ENCODE data around the gene OR1Q1. TPM values are rescaled to one million over a fixed set of nuclear protein-coding genes. Genes with fewer than 3 reads are reported as not detected.
"Not testable (repeated sequence)": the region's sequence is repeated elsewhere in the genome, so short reads cannot be mapped to it uniquely, and the experiment has no call there.

OR1Q1 gene, protein sequence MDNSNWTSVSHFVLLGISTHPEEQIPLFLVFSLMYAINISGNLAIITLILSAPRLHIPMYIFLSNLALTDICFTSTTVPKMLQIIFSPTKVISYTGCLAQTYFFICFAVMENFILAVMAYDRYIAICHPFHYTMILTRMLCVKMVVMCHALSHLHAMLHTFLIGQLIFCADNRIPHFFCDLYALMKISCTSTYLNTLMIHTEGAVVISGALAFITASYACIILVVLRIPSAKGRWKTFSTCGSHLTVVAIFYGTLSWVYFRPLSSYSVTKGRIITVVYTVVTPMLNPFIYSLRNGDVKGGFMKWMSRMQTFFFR
- not detected for polyA plus RNA-seq (ENCODE audit: insufficient read length in 3 of 3)

DNA sequence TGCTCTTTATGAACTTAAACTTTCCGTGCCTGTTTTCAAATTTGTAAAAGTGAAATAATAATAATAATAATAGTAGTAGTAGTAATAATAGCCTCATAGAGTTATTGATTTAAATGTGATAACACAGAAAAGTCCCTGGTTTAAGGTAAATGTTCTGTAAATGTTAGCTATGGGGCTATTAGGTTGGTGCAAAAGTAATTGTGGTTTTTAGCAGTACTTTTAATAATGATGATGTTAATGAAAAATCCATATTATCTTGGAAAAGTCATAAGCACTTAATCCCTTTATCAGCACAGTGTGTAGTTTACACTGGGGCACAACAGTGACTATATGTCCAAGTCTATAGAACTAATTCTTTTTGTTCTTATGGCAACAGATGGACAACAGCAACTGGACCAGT lies at the start of gene OR1Q1:
Gene OR1Q1 (plus strand): TSS at position 377 of the 400 bp plus-strand sequence. CDS start 0 bp downstream, at position 377.
- no peak for DNase-seq (ENCODE audit: low read depth in 3 of 3, low spot score in 2 of 3)

DNA sequence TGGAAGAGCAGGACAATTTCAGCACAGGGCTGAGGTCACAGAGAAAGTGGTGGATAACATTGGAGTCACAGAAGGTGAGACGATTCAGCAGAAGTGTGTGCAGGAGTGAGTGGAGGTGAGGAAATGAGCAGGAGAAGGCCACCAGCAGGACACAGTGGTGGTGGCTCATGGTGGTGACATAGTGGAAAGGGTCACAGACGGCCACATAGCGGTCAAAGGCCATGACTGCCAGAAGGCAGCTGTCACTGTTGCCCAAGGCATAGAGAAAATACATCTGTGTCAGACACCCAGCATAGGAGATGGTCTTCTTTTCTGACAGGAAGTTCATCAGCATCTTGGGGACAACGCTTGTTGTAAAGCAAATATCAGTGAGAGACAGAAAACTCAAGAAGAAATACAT lies 46.6 kb upstream of the OR1Q1 start:
- DNase-seq (ENCODE audit: low read depth in 3 of 3, low spot score in 2 of 3), result no peak

DNA sequence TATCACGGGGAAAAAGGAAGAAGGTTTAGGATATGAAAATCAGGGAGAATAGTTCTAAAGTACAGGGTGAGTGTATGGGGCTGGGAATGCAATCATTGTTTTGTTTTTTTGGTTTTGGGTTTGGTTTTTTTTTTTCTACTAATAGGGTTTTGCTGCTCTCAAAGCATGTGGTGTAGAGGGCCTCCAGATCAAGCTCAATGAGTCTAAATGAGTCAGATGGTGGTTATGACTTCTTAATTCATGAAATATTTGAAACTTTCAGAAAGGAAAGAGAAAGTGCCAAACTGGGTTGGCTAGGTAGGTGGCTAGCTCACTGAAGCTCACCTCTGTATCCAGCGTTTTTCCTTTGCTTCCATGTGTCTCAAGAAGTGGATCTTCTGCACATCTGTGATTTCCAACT lies 42.1 kb upstream of the OR1Q1 start:
- no peak for DNase-seq (ENCODE audit: low read depth in 3 of 3, low spot score in 2 of 3)

DNA sequence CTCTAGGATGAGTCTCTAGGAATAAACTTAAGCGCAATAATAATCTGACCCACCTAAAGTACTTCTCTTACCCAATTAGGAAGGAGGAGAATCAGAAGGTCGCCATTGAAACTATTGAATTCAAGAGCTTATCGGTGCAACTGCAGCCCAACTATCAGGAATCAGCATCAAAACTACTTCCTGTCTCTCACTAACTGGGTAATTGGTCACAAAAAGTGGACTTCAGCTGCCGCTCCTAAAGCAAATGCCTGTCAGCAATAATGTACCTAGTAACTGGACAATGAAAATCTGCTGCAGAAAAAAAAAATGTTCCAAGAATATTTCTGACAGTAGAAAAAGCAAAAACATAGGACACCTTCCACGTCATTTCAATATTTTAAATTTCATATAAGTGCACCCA lies 34.7 kb upstream of the OR1Q1 start:
- DNase-seq (ENCODE audit: low read depth in 3 of 3, low spot score in 2 of 3), result no peak

DNA sequence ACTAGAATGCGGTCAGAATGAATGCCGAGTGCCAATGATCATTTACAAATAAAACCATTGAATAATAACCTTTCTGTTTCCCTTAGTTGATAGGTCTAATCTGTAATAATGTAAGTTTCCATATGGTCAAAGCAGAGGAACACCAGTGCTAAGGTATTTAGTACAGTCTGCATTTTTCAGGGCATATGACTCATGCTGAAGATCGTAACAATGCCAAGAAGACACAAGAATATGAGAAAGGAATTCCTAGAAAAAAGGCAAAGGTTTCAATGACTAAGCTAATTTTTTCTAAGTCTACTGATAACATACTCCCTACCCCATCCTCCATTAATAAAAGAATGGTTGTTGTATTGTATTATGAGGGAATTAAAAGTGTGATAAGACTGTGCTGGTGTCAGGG lies 34.2 kb upstream of the OR1Q1 start:
- DNase-seq (ENCODE audit: low read depth in 3 of 3, low spot score in 2 of 3), result no peak

DNA sequence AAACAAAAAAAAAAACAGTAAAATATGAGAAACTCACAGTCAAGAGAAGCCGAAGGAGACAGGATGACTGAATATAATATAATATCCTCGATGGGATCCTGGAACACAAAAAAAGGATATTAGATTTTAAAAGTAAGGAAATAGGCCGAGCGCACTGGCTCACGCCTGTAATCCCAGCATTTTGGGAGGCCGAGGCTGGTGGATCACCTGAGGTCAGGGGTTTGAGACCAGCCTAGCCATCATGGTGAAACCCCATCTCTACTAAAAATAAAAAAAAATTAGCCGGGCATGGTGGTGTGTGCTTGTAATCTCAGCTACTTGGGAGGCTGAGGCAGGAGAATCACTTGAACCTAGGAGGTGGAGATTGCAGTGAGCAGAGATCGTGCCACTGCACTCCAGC lies 31.3 kb upstream of the OR1Q1 start, which contains the start of gene OR1L8:
Gene OR1L8 (minus strand): TSS at position 101 of the 400 bp plus-strand sequence. CDS start 14,907 bp downstream, outside the sequence.
- DNase-seq (ENCODE audit: low read depth in 3 of 3, low spot score in 2 of 3), result not testable (repeated sequence)

DNA sequence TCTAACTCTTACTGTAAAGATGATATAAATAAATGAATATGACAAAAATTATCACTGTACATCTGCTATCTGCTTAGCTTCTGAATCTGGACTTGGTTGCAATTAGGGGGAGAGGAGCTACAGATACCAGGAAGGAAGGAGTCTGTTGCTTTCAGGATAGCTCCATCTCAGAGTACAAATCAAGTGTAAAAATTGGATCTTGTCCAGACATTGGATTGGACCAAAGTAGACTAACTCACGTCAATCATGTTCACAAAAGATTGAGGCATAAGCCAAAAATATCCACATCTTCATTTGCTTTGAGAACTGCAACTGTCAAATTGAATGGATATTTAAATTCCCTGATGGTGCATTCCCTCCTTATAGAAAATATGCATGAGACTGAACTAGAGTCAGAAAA lies 8.8 kb upstream of the OR1Q1 start:
- DNase-seq (ENCODE audit: low read depth in 3 of 3, low spot score in 2 of 3), result no peak

DNA sequence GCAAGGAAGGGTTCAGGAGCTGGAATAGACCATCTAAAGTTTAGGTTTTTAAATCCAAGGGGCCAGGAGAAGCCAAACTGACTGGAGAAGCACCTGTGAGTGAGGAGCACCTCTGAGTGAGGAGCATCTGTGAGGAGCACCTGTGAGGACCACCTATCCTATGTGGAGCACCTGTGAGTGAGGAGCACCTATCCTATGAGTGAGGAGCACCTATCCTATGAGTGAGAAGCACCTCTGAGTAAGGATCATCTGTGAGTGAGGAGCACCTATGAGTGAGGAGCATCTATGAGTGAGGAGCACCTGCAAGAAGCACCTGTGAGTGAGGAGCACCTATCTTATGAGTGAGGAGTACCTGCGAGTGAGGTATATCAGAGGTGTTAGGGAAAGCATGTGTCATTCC lies 8.0 kb upstream of the OR1Q1 start:
- DNase-seq (ENCODE audit: low read depth in 3 of 3, low spot score in 2 of 3), result no peak

DNA sequence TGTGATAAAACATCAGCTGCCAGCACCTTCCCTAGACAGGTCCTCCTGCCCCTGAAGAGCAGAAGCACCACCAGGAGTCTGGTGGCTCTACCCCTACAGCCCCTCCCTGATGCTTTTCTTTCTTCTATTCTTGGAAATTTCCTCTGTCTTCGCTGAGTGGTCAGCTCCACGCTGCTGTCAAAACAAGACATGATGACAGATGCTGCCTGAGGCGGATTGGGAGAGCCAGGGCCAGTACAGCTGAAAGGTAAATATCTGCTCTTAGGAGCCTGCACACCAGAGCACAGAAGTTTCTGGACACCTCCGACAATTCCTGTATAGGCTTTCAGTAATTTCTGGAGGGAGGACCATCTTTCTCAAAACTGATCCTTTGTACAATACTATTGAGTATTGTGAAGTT lies 4.7 kb upstream of the OR1Q1 start:
- DNase-seq (ENCODE audit: low read depth in 3 of 3, low spot score in 2 of 3), result no peak

DNA sequence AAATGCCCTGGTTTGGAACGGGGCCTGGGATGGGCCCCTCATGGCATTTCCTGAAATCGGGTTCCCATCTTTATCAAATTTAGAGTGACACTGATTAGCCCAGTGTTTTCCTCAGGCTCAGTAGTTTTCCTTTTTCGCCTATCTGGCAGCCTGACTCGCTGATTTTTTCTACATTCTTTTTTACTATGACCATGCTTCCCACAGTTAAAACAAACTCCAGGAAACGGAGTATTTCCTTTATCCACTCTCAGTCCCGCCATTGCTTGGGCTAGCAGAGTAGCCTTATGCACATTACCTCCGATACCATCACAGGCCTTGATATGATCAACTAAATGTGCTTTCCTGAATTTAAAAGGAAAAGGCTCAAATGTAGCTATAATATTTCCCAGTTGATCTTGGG lies 5.5 kb downstream of the OR1Q1 start:
- DNase-seq (ENCODE audit: low read depth in 3 of 3, low spot score in 2 of 3), result no peak

DNA sequence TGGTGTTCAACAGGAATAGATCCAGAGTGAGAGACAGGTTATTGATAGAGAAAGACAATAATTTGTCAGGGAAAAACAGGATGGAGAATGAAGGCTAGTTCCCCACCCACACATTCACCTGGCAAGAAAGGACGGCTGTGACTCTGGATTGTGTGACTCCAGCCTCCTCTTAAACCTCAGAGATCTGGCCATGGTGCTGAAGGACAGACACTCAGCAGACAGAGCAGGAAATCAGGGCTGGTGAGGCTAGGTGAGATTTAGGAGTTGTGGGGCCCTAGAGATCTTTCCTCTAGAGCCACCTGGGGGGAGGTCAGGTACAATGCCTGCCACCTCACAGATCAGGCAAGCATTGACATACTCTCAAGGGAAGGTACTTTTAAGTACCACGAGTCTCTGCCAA lies 27.7 kb downstream of the OR1Q1 start:
- no peak for DNase-seq (ENCODE audit: low read depth in 3 of 3, low spot score in 2 of 3)

DNA sequence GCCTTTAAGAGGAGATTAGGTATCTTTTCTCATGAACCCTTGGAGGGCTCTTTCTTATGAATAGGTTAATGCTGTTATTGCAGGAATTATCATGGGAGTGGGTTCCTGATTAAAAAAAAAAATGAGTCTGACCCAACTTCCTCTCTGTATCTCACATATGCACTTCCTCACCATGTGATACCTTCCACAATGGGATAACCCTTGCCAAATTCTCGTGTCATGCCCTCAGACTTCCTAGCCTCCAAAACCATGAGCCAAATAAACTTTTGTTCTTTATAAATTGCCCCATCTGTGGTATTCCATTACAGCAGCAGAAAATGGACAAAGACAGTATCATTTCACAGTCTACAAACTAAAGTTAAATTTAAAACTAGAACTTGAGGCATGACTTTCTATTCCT lies 41.8 kb downstream of the OR1Q1 start:
- DNase-seq (ENCODE audit: low read depth in 3 of 3, low spot score in 2 of 3), result no peak

DNA sequence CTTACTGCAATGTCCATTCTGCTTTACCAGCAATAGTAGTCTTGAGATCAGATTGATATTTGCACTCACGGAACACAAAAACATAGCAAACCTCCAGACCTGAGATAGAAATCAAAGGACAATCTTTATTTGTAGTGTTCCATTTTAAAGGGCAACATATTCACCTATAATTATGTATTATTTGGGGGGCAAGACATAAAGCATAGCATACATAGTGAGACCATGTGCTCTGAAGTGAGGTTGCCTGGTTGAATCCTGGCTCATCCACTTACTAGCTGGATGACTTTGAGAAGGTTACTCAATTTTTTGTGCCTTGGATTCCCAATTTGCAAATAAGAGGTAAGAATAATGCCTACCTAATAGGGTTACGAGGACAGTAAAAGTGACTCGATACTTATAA lies 43.0 kb downstream of the OR1Q1 start, which contains the start of gene OR1B1:
Gene OR1B1 (minus strand): TSS at position 101 of the 400 bp plus-strand sequence.
- no peak for DNase-seq (ENCODE audit: low read depth in 3 of 3, low spot score in 2 of 3)

DNA sequence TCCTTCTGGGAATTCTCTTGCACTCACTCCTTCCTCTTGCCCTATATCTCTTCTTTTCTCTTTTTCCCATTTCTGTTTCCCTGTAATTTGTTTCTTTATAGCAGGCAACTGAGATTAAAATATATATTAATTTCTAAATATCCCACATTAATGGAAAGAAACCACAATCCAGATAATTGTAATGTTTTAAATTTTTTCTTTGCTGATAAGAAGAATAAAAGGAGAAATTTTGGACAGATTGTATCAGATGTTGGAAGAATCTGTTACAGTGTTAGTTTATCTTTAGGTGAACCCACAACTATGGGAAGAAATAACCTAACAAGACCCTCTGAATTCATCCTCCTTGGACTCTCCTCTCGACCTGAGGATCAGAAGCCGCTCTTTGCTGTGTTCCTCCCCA lies 46.9 kb downstream of the OR1Q1 start, which contains the start of gene OR1L1:
Gene OR1L1 (plus strand): TSS at position 301 of the 400 bp plus-strand sequence. CDS start 0 bp downstream, at position 301.
- no peak for DNase-seq (ENCODE audit: low read depth in 3 of 3, low spot score in 2 of 3)

Other genes starting within 250 kb of the OR1Q1 start
- gene PTGS1, start 243.7 kb upstream of the OR1Q1 start, polyA plus RNA-seq (ENCODE audit: insufficient read length in 3 of 3), result 1 to 10 TPM; 4.4 to 6.3 (median 5.4) TPM
- not detected for gene OR1J1, start 136.8 kb upstream of the OR1Q1 start, polyA plus RNA-seq (ENCODE audit: insufficient read length in 3 of 3)
- not detected for gene OR1J2, start 103.9 kb upstream of the OR1Q1 start, polyA plus RNA-seq (ENCODE audit: insufficient read length in 3 of 3)
- not detected for gene OR1J4, start 95.6 kb upstream of the OR1Q1 start, polyA plus RNA-seq (ENCODE audit: insufficient read length in 3 of 3)
- gene OR1N1, start 87.4 kb upstream of the OR1Q1 start, polyA plus RNA-seq (ENCODE audit: insufficient read length in 3 of 3), result not detected
- gene OR1N2, start 61.6 kb upstream of the OR1Q1 start, polyA plus RNA-seq (ENCODE audit: insufficient read length in 3 of 3), result not detected
- gene OR1L8, start 31.4 kb upstream of the OR1Q1 start, polyA plus RNA-seq (ENCODE audit: insufficient read length in 3 of 3), result under 1 TPM; 0.11 to 0.18 (median 0.14) TPM
- gene OR1B1, start 42.9 kb downstream of the OR1Q1 start, polyA plus RNA-seq (ENCODE audit: insufficient read length in 3 of 3), result not detected
- gene OR1L1, start 47.0 kb downstream of the OR1Q1 start, polyA plus RNA-seq (ENCODE audit: insufficient read length in 3 of 3), result not detected
- gene OR1L3, start 60.4 kb downstream of the OR1Q1 start, polyA plus RNA-seq (ENCODE audit: insufficient read length in 3 of 3), result not detected
- gene OR1L4, start 109.3 kb downstream of the OR1Q1 start, polyA plus RNA-seq (ENCODE audit: insufficient read length in 3 of 3), result not detected
- not detected for gene OR1L6, start 127.6 kb downstream of the OR1Q1 start, polyA plus RNA-seq (ENCODE audit: insufficient read length in 3 of 3)
- gene OR5C1, start 174.2 kb downstream of the OR1Q1 start, polyA plus RNA-seq (ENCODE audit: insufficient read length in 3 of 3), result not detected
- gene OR1K1, start 185.4 kb downstream of the OR1Q1 start, polyA plus RNA-seq (ENCODE audit: insufficient read length in 3 of 3), result not detected
- 10 to 100 TPM; 33.9 to 38.2 (median 37.3) TPM for gene PDCL, start 213.8 kb downstream of the OR1Q1 start, polyA plus RNA-seq (ENCODE audit: insufficient read length in 3 of 3)

Data from right renal cortex interstitium (tissue), 3 donors.